ENCODE measurements around the gene PPP2R5C. TPM values are rescaled to one million over a fixed set of nuclear protein-coding genes. Genes with fewer than 3 reads are reported as not detected.
A peak's percentile ranks its signal among the peaks of the same experiment; 100 is the strongest.

PPP2R5C gene
- total and polyA plus RNA-seq, 2 donors (not counting 3 experiments of a cell fraction or from before 2014, with no cell fraction given), result 42.6 to 83.6 TPM

DNA sequence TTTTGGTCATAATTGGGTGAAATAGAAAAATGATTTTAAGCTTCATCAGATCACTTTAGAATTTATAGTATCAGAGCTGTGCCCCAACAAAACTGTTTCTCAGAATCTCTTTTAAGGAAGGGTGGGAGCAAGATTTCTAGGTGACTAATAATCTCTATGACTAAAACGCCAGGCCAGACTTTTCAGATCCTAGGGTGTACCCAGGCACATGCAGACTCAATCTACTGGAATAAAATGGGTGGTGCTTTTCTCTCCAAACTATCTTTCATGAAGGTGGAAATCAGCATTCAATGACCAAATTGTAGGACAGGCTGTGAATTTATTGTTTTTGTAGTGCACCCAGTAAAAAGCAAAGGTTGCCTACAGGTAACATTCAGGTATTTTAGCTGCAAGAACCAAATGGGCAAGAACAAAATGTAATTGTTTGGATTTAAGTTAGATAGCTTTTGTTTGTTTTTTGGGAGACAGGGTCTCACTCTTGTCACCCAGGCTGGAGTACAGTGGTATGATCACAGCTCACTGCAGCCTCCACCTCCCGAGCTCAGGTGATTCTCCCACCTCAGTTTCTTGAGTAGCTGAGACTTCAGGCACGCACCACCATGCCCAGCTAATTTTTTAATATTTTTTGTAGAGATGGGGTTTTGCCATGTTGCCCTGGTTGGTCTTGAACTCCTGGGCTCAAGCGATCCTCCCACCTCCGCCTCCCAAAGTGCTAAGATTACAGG, 49.5 kb downstream of the PPP2R5C start:
- Histone ChIP-seq H3K27ac (ENCODE audit: insufficient read depth, low read depth, low read length) (peak overlapping the region; percentile 89), H3K9ac (replicated peaks; ENCODE audit: extremely low read depth, insufficient read depth, low read length) (peak overlapping the region; percentile 95), H3K36me3 (ENCODE audit: control insufficient read depth in 2 of 2, extremely low read depth in 1 of 2, insufficient read depth in 2 of 2, low read length in 2 of 2) (peaks cover 0 to 2% of the 10 kb centered on the region in 2 experiments), H3K27me3 (ENCODE audit: control insufficient read depth in 2 of 2, insufficient read depth in 2 of 2, low read length in 2 of 2) (no peaks in the 10 kb centered on the region), H3K4me2 (ENCODE audit: insufficient read depth, low read length) (peak overlapping the region; percentile 77), H3K9me3 (replicated peaks; ENCODE audit: control insufficient read depth, insufficient read depth, low read length) (no peaks in the 10 kb centered on the region), H4K20me1 (replicated peaks; ENCODE audit: control insufficient read depth, extremely low read depth, insufficient read depth, low read length) (peaks cover 4% of the 10 kb centered on the region), H3K79me2 (ENCODE audit: control insufficient read depth, insufficient read depth, low read length) (peaks cover 54% of the 10 kb centered on the region), H2AFZ (ENCODE audit: low read depth, low read length) (no peak overlapping the region), H3K4me3 (replicated peaks in 1 of 3; ENCODE audit: insufficient read depth in 1 of 3, low read depth in 1 of 3, low read length in 3 of 3) (peak overlapping the region; percentile 57 to 83 (median 80)), H3K4me1 (ENCODE audit: control insufficient read depth, extremely low read depth, insufficient read depth, low read length) (peaks cover 16% of the 10 kb centered on the region), H3K9me1 (replicated peaks; ENCODE audit: control insufficient read depth, extremely low read depth, insufficient read depth, low read length) (no peaks in the 10 kb centered on the region)
- TF ChIP-seq MAX (IDR thresholded peaks at IDR 0.05; ENCODE audit: insufficient read depth, insufficient read length), result no peak
- no peak for TF ChIP-seq GATA2 (IDR thresholded peaks at IDR 0.05; ENCODE audit: insufficient read depth, insufficient read length, low read depth, low read length)
- no peak for TF ChIP-seq MYC (IDR thresholded peaks at IDR 0.05; ENCODE audit: low read depth, low read length)
- TF ChIP-seq FOS (IDR thresholded peaks at IDR 0.05; ENCODE audit: borderline replicate concordance, insufficient read depth, low read length), result no peak
- TF ChIP-seq POLR2AphosphoS5 (IDR thresholded peaks at IDR 0.05; ENCODE audit: insufficient read depth, low read depth, low read length), result no peak
- no peak for TF ChIP-seq EZH2 (IDR thresholded peaks at IDR 0.05; ENCODE audit: borderline replicate concordance, low read depth, low read length, severe bottlenecking)
- DNase-seq (ENCODE audit: low read depth, low spot score), result peak; percentile 32
- CTCF ChIA-PET, result interaction anchor here (1.6 to 1.8 kb wide), 2 partner anchors 40 to 147 kb away, joined by 3 to 4 read pairs; no protein-coding TSS in a partner anchor
- BruUV-seq (replicated peaks), result no TSS peak
- dilution Hi-C loops (cut with MboI; ENCODE audit: extremely low pct_ligation_motif_present, low sequenced_read_pairs), result no loop called here
- intact Hi-C loops (cut with micrococcal nuclease), result loop anchor here (1.0 to 2.0 kb wide), 4 partner anchors 40 to 137 kb away; partner anchors contain the start of gene PPP2R5C
- POLR2A ChIA-PET, result no interaction called here
- FAIRE-seq, result peak; percentile 18

DNA sequence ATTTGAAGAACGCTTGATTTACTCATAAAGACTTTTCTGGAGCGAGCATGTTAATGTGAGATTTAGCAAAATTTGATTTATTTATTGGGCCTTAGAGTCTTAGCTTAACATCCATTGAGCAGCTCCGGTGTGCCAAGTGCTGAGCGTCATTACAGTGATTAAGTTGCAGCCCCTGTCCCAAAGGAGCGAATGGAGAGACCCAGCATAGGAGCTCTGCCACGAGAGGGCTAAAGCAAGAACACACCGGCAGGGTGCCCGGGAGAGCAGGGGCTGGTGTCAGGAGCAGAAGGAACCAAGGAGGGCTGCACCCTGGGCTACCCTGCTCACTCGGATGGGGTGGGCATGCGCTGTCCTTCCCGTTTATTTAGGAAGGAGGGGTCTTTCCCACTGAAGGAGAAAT, 50.6 kb downstream of the PPP2R5C start:
- Histone ChIP-seq H3K27me3 (ENCODE audit: control insufficient read depth in 2 of 2, insufficient read depth in 2 of 2, low read length in 2 of 2) (no peaks in the 10 kb centered on the region), H3K9ac (replicated peaks; ENCODE audit: extremely low read depth, insufficient read depth, low read length) (no peak overlapping the region), H3K79me2 (ENCODE audit: control insufficient read depth, insufficient read depth, low read length) (peaks cover 62% of the 10 kb centered on the region), H3K9me3 (replicated peaks; ENCODE audit: control insufficient read depth, insufficient read depth, low read length) (no peaks in the 10 kb centered on the region), H3K4me1 (ENCODE audit: control insufficient read depth, extremely low read depth, insufficient read depth, low read length) (peaks cover 16% of the 10 kb centered on the region), H3K27ac (ENCODE audit: insufficient read depth, low read depth, low read length) (no peak overlapping the region), H4K20me1 (replicated peaks; ENCODE audit: control insufficient read depth, extremely low read depth, insufficient read depth, low read length) (peaks cover 4% of the 10 kb centered on the region), H3K4me3 (replicated peaks in 1 of 3; ENCODE audit: insufficient read depth in 1 of 3, low read depth in 1 of 3, low read length in 3 of 3) (no peak overlapping the region), H3K36me3 (ENCODE audit: control insufficient read depth in 2 of 2, extremely low read depth in 1 of 2, insufficient read depth in 2 of 2, low read length in 2 of 2) (peaks cover 0 to 2% of the 10 kb centered on the region in 2 experiments), H3K9me1 (replicated peaks; ENCODE audit: control insufficient read depth, extremely low read depth, insufficient read depth, low read length) (no peaks in the 10 kb centered on the region), H3K4me2 (ENCODE audit: insufficient read depth, low read length) (no peak overlapping the region), H2AFZ (ENCODE audit: low read depth, low read length) (no peak overlapping the region)
- FAIRE-seq, result no peak
- ChIA-PET CTCF (interaction anchor here (1.6 to 1.8 kb wide), 2 partner anchors 41 to 146 kb away, joined by 3 to 4 read pairs; no protein-coding TSS in a partner anchor), POLR2A (no interaction called here)
- BruUV-seq (replicated peaks), result no TSS peak
- dilution Hi-C loops (cut with MboI; ENCODE audit: extremely low pct_ligation_motif_present, low sequenced_read_pairs) (no loop called here), intact Hi-C loops (cut with micrococcal nuclease) (no loop called here)
- no peak for DNase-seq (ENCODE audit: low read depth, low spot score)
- TF ChIP-seq POLR2AphosphoS5 (IDR thresholded peaks at IDR 0.05; ENCODE audit: insufficient read depth, low read depth, low read length) (no peak), FOS (IDR thresholded peaks at IDR 0.05; ENCODE audit: borderline replicate concordance, insufficient read depth, low read length) (no peak), CTCF (IDR thresholded peaks at IDR 0.05; ENCODE audit: extremely low read depth in 1 of 2, insufficient read depth in 1 of 2, low read depth in 1 of 2, low read length in 2 of 2) (no peak), POLR2A (IDR thresholded peaks at IDR 0.05; ENCODE audit: low read depth, low read length) (no peak), GATA2 (IDR thresholded peaks at IDR 0.05; ENCODE audit: insufficient read depth, insufficient read length, low read depth, low read length) (no peak), JUN (IDR thresholded peaks at IDR 0.05; ENCODE audit: borderline replicate concordance, insufficient read depth, insufficient read length, low read depth) (no peak), MAX (IDR thresholded peaks at IDR 0.05; ENCODE audit: insufficient read depth, insufficient read length) (no peak), EZH2 (IDR thresholded peaks at IDR 0.05; ENCODE audit: borderline replicate concordance, low read depth, low read length, severe bottlenecking) (no peak), MYC (IDR thresholded peaks at IDR 0.05; ENCODE audit: low read depth, low read length) (no peak)
